GM18951 (cell line): ENCODE results near the gene TSPAN11.

Source experiments
- POLR2A ChIP-seq: IDR thresholded peaks from 4 replicates; pipeline ENCODE4 v1.6.1; 2011; ENCODE audit warnings: mild to moderate bottlenecking; ENCODE audit not compliant: insufficient read length, insufficient read depth; ENCODE audit errors: extremely low read depth
- in situ Hi-C: fragments of 300-500 bp; cut with MboI; formaldehyde crosslinking; loops from one replicate; pipeline ENCODE4 v1.12.0; 2022; ENCODE audit warnings: low sequenced_read_pairs, mixed read lengths, inconsistent platforms; ENCODE audit not compliant: unreplicated experiment

Gene TSPAN11

DNA sequence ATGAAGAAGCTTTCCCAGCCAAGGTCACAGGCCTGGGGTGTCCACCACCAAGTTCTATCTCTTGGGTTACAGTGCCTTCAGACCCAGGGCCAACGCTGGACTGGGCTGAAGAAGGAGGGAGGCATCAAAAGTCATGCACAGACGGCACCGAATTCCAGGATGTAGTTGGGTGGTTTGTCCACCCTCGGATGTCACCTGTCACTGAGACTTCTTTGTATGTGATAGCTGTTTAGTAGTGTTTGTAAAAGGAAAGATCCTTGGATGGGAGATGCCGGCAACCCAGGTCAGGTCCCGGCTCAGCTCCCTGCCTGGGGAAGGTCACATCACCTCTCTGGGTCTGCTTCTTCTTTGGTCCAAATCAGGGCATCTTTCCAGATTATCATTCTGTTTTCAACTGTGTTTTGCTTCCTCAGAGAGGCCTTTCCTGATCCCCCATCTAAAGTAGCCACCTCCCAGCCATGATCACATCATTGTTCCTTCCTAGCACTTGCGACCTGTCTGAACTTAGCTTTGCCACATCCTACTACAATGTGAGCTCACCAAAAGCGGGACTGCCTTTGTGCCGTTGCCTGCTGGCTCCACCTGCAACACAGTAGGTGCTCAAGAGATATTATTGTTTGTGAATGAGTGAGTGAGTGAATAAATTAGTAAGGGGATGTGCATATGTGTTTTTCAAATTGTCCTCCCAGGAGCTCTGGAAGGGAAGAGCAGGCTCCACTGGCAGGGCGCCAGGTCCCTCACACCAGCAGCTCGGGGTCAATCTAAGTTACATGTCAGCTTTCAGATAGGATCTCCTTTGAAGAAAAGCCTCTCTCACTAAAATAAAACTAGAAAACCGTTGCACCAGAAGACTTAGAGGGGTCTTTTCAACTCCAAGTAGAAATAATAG, 2.1 kb downstream of the TSPAN11 start:
- in situ Hi-C loops, result no loop called here

DNA sequence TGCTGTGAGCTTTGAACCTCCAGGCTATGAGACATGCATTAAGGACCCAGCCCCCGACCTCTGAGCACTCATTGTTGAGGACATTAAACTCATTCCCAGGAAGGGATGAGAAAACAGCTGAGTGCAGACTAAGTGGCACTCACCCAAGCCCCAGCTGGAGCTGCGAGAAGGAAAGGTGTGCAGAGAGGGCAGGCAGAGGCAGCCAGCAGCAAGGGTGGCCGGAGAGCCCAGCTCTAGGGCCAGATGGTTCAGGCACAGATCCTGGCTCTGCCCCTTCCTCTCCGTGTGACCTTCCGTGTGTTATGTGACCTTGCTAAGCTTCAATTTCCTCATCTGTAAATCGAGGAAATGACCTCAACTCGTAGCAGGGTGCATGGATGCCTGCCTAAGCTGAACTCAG, 3.7 kb downstream of the TSPAN11 start:
- TF ChIP-seq POLR2A, result no peak
- in situ Hi-C loops, result no loop called here

More for the DNA sequence above, 2.1 kb downstream of the TSPAN11 start:
- no peak for TF ChIP-seq POLR2A

DNA sequence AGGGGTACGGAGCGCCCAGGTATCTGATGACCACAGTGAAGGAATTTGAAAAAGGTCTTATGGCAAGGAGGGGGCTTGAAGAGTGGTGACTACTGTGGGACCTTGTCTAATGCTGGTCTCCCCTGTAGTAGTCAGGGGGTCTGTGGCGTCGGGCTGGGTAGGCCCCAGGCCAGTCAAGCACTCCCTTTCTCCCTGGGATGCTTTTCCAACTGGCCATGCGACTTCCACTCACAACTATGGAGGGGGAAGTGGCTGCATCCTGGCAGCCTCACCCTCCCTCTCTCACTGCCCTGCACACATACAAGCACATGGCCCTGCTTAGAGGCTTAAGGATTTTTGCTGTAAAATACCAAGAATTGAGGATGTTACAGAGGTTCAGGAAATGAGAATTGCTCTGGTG, 4.1 kb downstream of the TSPAN11 start:
- TF ChIP-seq POLR2A, result no peak
- in situ Hi-C loops, result no loop called here

DNA sequence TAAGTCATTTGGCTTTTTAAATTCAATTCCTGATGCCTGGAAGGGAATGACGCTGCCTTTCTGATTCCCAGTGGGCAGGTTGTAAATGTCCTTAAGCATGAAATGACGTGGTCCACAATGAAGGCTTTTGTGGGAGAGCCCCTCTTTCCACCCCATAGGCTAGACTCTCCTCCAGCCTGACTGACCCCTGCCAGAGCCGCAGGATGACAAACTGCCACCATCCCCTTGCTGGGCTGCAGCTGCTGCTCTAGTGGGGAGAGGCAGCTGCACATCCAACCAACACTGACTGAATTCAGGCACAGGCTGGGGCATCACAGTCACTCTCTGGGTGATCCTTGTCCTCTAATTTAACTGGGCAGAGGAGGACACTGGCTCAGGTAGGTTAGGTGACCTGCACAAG, 6.3 kb downstream of the TSPAN11 start:
- in situ Hi-C loops, result no loop called here
- TF ChIP-seq POLR2A, result no peak

DNA sequence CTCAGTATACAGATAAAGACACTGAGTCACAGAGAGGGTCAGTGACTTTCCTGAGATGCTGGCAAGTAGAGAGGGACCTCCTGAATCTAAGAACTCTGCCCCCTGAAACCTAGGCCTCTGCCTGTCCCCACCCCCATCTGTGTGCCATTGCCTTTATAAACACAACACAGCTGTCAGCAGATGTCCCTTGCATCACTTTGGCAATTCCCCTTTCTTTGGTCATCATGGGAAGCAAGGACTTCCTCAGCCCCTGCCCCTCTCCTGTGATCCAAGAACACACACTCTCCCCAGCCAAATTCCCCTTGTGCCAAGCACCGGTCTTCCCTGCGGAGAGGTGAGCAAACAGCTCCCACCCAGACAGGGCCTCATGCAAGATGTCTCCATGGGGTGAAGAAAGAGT, 8.3 kb downstream of the TSPAN11 start:
- in situ Hi-C loops, result no loop called here

DNA sequence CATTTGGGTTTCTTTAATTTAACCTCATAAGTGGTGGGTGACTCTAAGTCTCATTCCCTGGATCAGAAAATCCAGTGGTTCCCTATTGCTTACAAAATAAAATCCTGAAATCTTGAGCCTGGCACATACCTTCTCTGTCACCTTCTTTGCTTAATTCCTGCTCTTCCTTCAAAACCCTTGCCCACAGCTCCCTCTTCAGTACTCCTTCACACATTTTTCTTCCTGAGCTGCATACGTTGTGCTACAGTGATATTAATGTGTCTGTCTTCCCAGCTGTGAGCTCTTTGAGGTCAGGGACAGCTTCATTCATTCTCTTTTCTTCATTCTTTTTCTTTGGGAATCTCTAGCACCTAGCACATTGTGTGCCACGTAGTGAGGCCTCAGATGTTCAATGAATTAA, 9.5 kb downstream of the TSPAN11 start:
- in situ Hi-C loops, result no loop called here
- TF ChIP-seq POLR2A, result no peak

More for the DNA sequence above, 8.3 kb downstream of the TSPAN11 start:
- TF ChIP-seq POLR2A, result no peak

DNA sequence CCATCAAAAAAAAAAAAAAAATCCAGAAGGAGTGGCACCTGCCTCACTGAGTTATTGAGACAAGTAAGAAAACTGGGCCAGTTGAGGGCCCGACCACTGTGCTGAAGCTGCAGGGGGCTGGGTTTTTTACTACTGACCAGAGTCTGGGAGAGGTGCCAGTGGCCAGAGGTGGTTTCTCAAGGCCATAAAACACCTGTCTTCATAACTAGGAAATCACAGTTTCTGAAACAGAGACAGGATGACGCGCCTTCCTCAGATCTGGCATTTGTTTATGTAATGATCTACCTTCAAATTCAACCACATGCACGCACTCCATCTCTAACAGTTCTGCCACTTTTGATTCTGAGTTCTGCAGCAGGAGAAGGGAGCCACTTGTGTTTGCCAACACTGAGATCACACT, 12.7 kb downstream of the TSPAN11 start:
- in situ Hi-C loops, result no loop called here

DNA sequence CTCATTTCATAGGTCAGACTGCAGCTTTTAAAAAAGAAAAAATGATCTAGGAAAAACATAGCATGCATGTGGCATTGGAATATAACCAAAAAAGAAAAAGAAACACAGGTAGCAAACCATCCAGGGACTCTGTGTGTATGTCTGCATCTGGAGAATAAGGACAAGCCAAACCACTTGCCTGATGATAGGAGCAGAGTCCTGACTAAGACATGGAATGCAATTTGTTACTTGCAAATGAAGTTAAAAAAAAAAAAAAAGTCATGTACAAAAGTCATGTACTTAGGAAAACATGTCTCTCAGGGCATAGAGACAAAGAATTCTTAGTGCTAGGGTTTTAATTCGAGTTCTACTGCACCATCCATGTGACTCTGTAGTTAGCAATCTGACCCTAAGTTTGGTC, 15.9 kb downstream of the TSPAN11 start:
- in situ Hi-C loops, result no loop called here
- no peak for TF ChIP-seq POLR2A

More for the DNA sequence above, 12.7 kb downstream of the TSPAN11 start:
- no peak for TF ChIP-seq POLR2A

DNA sequence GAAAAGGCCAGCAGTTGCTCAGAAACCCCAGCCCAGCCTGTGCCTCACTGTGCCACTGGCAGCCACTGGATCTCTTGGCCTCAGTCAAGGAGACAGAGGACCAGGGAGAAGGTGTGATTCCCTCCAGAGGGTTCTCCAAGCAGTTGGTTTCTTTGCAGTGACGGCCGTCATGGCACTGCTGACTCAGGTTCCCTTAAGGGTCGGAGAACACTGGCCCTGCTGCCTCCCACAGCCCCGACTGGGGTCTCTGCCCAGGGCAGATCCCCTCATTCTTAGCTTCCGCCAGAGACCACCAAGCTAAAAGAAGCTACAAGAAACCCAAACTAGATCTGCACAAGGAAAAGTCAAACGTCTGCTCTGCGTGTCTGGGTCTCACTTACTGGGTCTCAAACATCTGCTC, 16.4 kb downstream of the TSPAN11 start:
- TF ChIP-seq POLR2A, result no peak
- in situ Hi-C loops, result no loop called here

DNA sequence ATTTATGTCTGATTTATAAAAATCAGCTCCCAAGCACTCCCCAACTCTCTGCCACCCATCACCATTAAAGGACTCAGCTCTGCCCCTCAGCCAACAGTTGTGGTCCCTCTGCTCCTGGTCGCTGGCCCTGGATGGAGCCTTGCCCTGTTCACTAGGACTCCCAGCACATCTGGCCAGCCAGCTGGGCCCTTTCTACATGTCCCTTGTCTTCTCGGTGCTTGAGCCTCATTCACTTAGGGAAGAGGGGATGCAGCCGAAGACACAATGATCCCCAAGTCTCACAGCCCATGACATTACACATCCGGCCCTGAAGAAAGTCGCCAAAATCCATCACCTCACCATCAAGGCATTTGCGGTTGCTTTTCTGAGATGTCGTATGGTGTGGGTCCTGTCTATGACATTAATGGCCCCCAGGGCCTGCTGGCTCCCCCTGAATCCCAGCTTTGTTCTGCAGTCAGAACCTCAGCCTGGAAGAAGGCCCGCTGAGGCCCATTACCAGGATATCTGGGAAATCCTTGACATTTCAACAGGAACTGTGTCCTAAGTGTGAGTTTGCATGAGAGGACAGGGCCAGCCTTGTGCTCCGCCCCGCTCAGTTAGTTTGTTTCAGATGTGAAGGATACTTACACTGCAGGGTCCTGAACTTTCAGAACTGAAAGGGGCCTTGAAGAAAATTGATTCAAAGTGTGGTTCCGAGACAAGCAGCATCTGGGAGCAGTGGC, 19.1 kb downstream of the TSPAN11 start:
- in situ Hi-C loops, result no loop called here
- TF ChIP-seq POLR2A, result no peak

DNA sequence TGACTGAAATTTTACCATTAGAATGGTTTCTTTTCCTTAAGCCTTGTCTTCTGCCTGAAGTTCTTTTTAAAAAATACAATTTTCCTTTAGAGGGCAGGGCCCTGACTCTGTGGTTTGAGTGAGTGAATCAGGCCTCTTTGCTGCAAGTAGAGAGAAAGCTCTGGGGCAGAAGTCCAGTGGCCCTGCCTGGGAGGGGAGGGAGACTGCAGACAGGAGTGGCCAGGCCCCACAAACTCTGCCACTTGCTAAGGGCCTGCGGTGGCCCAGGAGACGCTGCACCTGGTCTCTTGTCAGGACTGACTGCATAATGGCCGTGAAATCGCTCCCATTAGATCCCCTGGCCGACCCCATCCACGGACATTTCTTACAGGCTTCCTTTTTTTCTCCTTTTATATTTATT, 25.5 kb downstream of the TSPAN11 start:
- no peak for TF ChIP-seq POLR2A
- in situ Hi-C loops, result no loop called here

DNA sequence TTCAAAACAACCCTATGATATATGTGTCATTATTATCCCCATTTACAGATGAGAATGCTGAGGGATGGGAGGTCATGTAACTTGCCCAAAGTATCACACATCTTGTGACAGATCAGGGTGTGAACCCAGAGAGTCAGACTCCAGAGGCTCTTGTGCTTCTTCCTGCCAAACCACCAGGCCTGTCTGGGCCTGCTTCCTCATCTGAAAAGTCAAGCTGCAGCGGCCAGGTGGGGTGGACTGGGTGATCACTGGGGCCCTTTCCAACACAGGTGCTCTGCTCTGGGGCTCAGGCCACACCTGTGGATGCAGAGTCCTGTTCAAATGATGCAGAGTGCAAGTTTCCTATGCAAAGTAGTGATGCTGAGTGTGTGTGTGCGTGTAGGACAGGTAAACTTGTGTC, 26.7 kb downstream of the TSPAN11 start:
- no peak for TF ChIP-seq POLR2A
- in situ Hi-C loops, result no loop called here

DNA sequence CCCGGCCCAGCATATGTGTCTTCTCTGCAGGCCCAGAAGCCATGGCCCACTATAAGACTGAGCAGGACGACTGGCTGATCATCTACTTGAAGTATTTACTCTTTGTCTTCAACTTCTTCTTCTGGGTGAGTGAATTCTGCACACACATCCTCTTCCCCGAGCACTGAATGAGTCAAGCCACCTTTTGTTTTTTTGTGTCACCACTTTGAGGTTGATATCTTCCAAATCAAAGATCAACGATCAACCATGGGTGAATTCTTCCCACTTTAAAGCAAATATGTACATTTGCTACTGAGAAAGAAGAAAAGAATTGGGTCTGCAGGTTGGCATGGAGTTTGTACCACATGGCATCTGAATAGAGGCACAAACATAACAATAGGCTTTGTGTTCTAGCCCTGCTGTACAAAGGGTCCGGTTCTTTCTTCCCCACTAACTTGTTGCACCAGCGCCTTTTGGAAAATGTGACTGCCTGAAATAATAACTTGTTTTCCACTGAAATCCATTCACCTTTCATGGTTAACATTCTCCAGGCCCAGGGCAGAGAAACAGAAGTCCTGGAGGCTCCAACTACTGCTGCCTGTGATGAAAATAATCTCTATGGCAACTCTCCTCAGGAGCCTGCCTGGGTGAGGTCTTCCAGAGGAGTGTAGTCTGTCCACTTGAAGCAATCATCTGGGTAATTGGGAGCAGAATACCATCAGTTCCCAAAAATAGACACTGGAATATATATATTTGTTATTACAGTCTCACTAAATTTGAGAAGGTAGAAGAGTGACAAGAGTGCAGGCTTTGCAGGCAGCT, 27.6 kb downstream of the TSPAN11 start:
- TF ChIP-seq POLR2A, result no peak
- in situ Hi-C loops, result no loop called here
